DOHH2 (cell line): ENCODE data around the gene TET2.

Source experiments
- EZH2phosphoT487 ChIP-seq: fragments of 200-600 bp; sonication (generic); IDR thresholded peaks from 2 replicates; pipeline ENCODE4 v1.6.1; 2017; ENCODE audit warnings: borderline replicate concordance, mild to moderate bottlenecking, antibody characterized with exemption, low read length, moderate library complexity, mixed read lengths
- TF ChIP-seq, protein P1 (sequence below): fragments of 200-600 bp; sonication (generic); IDR thresholded peaks from one replicate; pipeline ENCODE4 v1.5.1; 2014; ENCODE audit warnings: antibody characterized with exemption, mild to moderate bottlenecking, low read depth, low read length; ENCODE audit not compliant: poor library complexity, severe bottlenecking

GRCh38 chr4:105182211-105182610, 35.5 kb downstream of the TET2 start:
- TF ChIP-seq, protein P1, sequence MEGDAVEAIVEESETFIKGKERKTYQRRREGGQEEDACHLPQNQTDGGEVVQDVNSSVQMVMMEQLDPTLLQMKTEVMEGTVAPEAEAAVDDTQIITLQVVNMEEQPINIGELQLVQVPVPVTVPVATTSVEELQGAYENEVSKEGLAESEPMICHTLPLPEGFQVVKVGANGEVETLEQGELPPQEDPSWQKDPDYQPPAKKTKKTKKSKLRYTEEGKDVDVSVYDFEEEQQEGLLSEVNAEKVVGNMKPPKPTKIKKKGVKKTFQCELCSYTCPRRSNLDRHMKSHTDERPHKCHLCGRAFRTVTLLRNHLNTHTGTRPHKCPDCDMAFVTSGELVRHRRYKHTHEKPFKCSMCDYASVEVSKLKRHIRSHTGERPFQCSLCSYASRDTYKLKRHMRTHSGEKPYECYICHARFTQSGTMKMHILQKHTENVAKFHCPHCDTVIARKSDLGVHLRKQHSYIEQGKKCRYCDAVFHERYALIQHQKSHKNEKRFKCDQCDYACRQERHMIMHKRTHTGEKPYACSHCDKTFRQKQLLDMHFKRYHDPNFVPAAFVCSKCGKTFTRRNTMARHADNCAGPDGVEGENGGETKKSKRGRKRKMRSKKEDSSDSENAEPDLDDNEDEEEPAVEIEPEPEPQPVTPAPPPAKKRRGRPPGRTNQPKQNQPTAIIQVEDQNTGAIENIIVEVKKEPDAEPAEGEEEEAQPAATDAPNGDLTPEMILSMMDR = no peak
- no peak for TF ChIP-seq EZH2phosphoT487
